GM19324 (cell line): ENCODE results near the gene FMOD.
A peak's percentile ranks its signal among the peaks of the same experiment; 100 is the strongest.

ENCODE experiments used
- ATAC-seq: cut with Tn5 transposase; IDR thresholded peaks from one replicate; pipeline ENCODE4 v1.9.1; 2021; ENCODE audit warnings: mild to moderate bottlenecking, moderate library complexity; ENCODE audit not compliant: unreplicated experiment, low FRiP score

FMOD gene

DNA sequence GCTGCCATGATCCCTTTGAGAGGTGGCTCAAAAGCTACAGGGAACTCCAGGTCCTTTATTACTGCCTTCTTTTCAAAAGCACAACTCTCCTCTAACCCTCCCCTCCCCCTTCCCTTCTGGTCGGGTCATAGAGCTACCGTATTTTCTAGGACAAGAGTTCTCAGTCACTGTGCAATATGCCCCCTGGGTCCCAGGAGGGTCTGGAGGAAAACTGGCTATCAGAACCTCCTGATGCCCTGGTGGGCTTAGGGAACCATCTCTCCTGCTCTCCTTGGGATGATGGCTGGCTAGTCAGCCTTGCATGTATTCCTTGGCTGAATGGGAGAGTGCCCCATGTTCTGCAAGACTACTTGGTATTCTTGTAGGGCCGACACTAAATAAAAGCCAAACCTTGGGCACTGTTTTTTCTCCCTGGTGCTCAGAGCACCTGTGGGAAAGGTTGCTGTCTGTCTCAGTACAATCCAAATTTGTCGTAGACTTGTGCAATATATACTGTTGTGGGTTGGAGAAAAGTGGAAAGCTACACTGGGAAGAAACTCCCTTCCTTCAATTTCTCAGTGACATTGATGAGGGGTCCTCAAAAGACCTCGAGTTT lies 42.5 kb downstream of the FMOD start:
- no peak for ATAC-seq

DNA sequence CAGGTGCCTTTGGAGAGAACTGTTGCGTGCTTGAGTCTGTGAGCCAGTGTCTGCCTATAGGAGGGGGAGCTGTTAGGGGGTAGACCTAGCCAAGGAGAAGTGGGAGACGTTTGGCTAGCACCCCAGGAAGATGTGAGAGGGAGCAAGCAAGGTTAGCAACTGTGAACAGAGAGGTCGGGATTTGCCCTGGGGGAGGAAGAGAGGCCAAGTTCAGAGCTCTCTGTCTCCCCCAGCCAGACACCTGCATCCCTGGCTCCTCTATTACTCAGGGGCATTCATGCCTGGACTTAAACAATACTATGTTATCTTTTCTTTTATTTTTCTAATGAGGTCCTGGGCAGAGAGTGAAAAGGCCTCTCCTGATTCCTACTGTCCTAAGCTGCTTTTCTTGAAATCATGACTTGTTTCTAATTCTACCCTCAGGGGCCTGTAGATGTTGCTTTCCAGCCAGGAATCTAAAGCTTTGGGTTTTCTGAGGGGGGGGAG lies 43.2 kb downstream of the FMOD start:
- no peak for ATAC-seq

DNA sequence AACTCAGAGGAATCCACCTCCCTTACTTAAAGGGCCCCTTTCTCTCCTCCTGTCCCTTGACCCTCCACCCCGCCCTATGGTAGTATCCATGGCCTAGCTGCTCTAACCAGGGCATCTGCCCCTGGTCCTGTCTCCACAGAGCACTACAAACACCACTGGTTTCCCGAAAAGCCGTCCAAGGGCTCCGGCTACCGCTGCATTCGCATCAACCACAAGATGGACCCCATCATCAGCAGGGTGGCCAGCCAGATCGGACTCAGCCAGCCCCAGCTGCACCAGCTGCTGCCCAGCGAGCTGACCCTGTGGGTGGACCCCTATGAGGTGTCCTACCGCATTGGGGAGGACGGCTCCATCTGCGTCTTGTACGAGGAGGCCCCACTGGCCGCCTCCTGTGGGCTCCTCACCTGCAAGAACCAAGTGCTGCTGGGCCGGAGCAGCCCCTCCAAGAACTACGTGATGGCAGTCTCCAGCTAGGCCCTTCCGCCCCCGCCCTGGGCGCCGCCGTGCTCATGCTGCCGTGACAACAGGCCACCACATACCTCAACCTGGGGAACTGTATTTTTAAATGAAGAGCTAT lies 43.9 kb downstream of the FMOD start:
- ATAC-seq, result no peak

DNA sequence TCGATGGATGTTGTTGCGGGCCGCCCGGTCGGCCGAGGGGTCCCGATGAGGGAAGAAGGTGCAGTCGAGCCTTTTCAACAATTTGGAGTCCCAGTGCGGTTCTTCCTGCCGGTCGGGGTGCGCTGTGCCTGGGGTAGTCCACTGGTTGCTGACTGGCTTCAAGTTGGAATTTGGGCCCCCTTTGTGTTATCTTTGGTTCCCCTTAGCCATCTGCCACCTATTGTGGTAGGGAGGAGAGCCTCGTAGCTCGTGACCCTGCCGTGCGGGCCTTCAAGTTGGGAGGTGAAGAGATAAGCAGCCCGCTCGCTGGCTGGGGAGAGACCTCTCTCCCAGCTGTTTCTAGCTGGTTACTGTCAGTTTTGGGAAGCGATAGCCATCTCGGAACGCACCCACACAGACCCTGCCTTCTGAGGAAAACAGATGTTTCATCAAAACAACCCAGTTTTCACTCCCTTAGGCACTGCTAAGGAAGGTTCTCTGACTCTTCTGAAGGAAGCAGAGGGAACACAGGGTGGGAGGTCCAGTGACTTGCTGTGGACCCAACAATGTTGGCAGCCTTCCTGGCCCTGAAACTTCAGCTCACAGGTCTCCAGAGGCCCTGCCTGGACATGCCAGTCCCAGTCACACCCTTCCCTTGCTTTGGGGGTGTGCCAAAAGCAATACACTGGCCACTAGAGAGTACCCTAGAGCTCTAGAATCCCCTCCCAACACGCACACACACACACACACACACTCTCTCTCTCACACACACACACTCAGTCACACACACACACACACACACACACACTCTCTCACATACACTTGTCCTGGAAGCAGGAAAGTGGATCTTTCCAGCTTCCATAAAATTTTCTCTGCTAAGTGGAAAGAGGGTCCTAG lies 44.6 kb downstream of the FMOD start:
- no peak for ATAC-seq

DNA sequence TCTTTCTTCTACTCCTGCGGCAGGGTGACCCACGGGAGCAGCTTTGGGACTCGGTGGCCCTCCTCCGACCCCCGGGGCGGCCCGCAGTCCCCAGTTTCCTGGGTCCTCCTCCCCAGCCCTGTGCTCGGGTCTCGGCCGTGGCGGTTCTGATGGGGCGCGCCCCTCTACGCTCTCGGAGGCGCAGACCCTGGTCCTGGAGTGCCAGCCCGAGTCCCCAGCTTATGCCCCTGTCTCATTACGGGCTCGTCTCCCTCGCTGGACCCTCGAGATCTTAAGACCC lies 45.2 kb downstream of the FMOD start:
- ATAC-seq, result no peak

DNA sequence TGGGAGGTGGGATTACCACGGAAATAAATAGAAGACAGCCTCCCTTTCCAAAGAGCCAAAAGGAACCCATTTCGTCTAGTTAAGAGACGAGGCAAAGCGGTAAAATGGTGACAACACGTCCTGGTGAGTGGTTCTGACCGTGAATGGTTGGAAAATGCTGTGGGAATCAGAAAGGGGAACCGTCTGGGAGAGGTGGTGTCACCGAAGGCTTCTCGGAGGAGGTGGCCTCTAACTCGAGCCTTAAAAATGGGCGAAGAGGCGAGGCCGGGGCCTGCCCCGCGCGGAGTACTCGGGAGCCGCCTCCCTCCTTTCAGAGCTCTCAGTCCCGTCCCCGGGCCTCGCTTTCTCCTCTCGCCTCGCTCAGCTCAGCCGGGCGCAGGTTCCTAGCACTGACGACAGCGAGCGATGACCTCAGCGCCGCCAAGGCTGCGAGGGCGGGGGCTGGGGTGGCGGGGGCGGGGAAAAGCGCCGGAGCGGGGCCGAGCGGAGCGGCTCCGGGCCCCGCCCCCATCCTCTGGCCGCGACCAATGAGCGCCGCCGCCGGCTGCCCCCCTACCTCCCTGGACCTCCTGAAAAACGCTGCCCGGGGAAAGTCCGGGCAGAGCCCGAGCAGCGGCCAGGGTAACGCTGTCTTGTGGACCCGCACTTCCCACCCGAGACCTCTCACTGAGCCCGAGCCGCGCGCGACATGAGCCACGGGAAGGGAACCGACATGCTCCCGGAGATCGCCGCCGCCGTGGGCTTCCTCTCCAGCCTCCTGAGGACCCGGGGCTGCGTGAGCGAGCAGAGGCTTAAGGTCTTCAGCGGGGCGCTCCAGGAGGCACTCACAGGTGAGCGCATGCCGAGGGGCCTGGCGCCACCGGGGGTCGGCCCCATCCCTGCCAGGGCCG lies 45.8 kb downstream of the FMOD start, which contains the start of gene BTG2:
TSS of gene BTG2 (plus strand) at position 601 of the 890 bp plus-strand sequence. CDS start at position 689, 88 bp downstream.
- ATAC-seq, result peak; percentile 68

DNA sequence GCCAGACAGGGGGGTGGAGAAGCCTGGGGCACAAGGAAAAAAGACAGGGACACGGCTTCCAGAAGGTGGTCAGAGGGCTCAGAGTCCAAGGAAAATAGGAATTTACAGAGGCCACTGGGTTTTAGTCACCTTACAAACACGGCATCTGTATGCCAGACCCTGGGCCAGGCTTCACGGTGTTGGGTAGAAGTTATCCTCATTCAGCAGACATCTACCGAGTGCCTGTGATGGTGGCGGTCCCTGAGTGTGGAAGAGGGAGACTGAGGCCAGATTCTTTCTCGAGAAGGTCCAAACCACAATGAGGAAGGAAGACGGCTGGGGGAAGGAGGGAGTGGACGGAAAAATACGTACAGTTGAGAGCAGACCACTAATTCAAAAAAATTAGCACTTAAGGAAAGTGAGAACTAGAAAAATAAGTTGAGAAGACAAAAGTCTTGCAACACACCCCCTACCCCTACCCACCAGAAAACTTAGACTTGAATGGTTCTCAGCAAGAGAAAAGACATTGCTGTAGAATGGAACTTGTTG lies 46.5 kb downstream of the FMOD start:
- no peak for ATAC-seq

DNA sequence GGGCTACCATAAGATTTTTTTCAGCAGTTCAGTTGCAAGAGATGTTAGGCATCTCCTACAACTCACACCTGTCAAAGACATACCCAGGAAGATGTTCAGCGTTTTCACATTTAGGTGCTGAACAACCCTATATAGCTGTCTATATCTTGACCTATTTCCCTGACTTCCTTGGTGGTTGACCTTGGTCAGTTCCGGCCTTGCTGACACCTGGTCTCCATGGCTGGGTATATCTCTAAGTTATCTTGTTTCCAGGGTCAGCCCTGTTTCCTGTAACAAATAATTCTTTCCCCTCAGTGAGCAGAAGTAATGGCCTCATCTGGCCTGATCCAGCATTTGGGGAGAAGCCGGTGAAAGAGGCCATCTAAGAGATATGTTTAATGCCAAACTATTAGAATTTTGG lies 48.0 kb downstream of the FMOD start:
- ATAC-seq, result no peak

DNA sequence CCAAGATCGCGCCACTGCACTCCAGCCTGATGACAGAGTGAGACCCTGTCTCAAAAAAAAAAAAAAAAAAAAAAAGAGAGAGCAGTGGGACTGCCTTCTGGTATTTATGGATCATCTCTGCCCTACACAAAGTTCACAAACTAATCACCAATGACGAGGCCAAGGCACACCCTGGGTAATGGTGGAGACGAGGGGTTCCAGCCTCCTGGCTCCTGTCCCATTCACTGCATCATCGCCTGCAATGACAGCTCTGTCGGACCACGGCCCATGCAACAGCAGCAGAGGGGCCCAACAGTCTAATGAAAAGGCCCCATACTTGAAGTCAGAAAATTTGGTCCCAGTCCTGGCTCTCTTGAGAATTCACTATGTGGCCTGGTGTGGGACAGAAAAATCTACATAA lies 48.5 kb downstream of the FMOD start:
- ATAC-seq, result no peak

DNA sequence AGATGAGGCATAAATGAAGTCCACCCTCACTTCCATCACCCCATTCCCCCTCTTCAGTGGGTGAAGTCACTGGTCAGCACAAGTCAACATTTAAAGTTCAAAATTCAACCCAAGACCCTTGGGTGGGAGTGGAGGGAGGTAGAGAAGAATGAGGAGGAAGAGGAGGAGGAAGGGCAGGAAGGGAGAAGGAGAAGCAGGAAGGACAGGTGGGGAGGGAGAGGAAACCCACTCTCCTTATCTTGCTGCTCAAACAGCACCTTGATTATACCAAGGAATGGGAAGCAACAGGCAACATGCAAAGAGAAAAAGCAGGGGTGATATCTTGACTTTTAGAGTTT lies 49.6 kb downstream of the FMOD start:
- no peak for ATAC-seq

DNA sequence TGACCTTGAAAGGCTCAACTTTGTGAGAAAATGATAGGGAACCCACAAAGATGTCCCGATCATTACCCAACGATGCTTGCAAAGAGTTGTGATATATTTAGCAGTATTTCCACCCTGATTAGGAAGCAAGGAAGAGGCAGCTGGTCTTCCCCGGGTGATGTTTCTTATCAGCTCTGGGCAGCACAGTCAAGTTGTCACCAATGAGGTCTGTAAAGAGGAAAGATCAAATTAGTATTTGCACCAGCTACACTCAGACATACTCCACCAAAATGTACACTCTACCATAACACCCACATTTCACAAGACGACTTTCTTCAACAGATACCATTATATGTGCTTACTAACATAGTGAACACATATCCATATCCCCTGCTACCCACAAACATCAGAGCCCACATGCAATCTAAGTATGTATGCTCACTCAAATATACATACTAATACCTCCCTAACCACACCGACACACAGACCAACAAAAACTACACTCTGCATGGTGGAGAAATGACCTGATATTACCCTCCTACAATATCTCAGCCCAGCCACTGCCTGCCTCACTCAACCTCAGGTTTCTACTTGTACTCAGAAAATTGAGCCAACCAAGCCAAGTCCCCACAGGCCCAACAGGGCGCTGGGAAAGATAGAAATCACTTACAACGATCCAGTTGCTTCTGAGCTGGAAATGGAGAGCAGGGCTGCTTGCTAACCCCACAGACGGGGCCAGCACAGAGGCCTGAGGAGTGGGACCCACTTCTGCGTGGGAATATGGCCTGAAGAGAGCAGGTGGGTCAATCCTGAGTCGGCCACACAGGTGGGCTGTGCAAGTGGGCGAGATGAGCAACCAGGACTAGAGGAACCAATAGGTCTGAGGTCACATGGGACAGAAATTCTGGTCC lies 50.2 kb downstream of the FMOD start:
- ATAC-seq, result no peak

DNA sequence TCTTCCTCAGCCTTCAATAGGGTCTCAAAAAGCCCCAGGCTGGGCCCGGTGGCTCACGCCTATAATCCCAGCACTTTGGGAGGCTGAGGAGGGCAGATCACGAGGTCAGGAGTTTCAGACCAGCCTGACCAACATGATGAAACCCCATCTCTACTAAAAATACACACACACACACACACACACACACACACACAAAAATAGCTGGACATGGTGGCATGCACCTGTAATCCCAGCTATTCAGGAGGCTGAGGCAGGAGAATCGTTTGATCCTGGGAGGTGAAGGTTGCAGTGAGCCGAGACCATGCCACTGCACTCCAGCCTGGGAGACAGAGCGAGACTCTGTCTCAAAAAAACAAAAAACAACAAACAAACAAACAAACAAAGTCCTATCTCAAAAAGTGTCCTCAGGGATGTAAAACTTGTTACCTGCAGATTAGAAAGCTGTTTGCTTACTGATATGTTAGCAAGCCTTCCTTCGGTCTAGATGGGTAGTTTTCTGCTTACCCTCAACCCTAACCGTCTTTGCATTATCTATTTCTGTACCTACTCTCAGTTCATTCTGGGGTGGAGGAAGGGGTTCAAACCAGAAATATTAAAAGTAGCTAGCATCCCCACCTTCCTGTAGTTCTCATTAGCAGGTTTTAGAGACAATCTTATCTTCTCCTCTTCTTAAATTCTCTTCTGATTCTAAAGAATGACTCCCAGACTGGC lies 51.0 kb downstream of the FMOD start:
- peak; percentile 30 for ATAC-seq

DNA sequence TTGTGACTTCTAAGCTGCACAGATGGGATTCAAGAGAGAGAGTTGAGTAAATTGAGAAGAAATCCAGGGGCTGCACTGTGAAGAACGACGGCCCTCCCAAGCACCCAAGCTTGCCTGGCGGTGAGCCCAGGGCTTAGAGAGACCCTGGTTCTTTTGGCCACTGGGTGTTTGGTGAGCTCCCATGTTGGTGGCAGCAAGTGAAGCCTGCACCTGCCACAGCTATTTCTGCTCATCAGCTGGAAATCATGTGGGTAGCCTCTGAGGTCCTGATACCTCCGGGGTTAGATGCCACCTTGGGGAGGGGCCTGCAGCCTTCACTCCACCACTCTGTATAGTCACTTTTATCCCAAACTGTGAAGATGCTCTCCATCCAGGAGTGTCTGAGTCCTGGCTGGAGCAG lies 51.8 kb downstream of the FMOD start:
- ATAC-seq, result peak; percentile 52

DNA sequence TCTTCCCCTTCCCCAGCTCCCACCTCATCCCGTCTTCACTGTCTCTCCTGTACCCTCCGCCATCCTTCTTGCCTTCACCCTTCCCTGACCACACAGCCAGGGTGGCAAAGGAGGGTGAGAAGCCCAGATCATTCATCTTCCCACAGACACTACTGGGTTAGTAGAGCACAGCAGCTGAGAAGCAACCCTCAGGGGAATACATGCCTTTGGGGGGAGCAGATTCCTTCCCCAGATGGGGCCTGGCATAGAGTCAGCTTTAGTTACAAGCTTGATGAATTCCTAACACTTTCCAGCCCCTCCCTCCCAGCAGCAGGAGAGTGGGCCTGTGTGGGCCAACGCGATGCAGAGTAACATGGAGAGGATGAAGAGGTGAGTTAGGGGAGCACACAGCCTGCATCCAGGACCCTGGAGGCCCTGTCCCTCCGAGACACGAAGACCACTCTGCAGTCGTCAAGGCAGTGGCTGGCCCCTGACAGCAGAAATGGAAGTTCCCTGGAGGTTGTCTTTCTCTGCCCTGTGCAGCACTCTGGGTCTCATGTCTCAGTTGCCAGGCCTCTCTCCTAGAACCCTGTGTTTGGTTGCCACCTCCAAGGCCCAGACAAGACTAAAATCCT lies 54.4 kb downstream of the FMOD start:
- no peak for ATAC-seq

DNA sequence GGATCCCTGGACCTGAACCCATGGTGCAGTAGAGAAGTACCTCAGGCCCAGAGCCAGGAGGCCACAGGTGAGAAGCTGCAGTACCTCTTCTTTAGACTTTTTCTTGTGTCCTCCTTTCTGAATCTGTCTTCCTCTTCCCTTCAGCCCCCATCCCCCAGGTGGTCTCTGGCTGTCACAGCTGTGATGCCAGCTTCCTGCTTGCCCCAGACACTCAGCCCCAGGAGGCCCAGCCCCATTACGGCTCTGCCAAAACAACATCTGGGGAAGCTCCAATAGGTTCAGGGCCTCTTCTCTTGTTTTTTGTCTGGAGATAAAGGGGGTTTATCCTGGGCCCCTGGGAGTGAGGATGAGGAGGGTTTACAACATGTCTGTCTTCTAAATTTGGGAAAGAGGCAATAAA lies 55.1 kb downstream of the FMOD start:
- no peak for ATAC-seq

DNA sequence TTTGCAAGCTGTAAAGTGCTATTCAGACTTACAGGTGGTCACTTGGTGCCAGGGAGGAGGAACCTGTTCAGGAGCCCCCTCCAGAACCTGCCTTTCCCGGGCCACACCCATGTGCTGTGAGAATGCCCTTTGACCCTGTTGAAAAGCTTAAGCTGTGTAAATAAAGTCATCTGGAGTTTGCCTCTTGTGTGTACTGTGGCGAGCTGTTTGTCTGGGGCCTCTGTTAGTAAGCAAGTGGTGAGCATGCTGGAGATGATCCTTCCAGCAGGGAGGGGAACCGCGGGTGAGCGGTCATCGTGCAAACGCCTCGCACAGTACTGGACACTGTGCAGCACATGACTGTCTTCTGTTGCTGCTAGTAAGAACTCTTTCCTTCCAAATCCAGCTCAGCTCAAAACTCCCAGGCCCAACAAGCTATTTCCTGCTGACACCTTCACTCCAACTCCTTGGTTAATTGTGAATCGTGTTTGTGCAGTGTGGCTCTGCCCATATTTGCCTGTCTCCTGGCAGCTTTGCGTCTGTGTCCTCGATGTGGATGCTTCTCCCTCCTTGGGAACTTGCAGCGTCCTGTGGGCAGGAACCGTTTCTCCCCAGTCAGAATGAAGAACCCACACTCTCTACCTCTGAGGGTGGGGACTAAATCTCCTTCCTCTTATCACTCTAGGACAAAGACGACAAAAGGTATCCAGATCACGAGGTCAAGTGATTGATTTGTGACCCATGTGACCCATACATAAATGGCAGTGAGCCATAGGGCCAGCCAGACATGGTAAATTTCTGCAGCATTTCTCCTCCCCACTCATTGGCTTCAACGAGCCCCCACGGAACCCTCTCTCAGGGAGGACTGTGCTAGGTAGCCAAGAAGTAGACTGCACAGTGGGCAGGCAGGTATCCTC lies 59.5 kb downstream of the FMOD start:
- no peak for ATAC-seq
